Ammon's horn (tissue), 1 donor: ENCODE measurements around the gene HPGDS.

ENCODE experiments used
- DNase-seq: peaks from one replicate; pipeline ENCODE4 v3.0.0-alpha.2; 2016; ENCODE audit warnings: low spot score

HPGDS gene

DNA sequence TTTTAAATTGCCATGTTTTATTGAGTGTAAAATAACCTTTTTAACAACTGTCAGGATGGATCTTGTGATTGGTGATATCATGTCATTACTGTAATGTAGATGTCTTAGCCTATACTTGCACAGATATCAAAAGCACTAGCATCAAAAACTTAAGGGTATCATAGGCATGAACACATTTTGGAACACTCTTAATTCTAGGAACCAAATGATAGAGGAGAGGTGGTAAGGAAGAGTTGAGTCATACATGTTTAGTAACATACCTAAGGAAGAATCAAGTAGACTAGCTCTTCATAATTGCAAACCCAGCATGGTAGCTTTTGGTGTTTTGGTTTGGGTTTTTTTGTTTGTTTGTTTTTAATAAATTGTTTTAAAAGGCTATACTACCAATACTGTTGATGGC lies 91.5 kb downstream of the HPGDS start:
- DNase-seq: no peak
